ENCODE results near the gene BEX1. TPM values are rescaled to one million over a fixed set of nuclear protein-coding genes. Genes with fewer than 3 reads are reported as not detected.

Gene BEX1
- total and polyA plus RNA-seq, 2 of the 8 experiments (the other 6 are each of a cell fraction or from before 2014, with no cell fraction given), result 61.0 to 75.2 TPM

DNA sequence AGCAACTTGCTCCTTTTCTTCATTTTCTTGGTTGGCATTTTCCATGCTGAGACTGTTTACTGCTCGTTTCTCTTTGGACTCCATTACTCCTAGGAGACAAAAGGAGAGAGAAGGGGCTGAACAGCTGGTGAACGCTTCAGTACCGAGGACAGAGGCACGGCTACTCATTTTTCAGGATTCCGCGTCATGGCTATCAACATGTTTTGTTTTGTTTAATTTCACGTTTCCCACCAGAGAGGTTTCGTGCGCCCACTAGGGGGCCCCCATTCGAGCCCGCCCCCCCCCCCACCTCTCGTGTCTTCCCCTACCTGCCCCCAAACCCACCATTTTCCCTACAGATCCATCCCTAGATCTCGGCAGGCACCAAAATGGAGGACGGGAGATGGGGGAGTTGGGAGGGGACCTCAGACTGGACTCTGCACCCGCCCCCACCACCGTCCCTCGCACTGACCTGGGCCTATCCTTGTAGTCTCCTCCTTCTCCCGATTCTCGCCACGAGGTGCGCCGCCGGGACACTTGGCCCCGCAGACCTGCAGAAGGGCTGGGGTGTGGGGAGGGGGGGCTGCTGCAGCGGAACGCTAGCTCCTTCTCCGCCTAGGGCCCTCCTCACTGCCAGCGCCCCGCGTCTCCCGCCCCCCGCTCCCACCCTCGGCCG lies 653 bp downstream of the BEX1 start (continued):
- TF ChIP-seq KDM1A (IDR thresholded peaks at IDR 0.05; ENCODE audit: borderline replicate concordance, low read length) (no peak), ASH2L (IDR thresholded peaks at IDR 0.05; ENCODE audit: low read length) (no peak)

All from H1 (cell line).